ENCODE results near the gene PBXIP1. TPM values are rescaled to one million over a fixed set of nuclear protein-coding genes. Genes with fewer than 3 reads are reported as not detected.
A peak's percentile ranks its signal among the peaks of the same experiment; 100 is the strongest.

The PBXIP1 gene
- total and polyA plus RNA-seq, 2 of the 13 experiments (the other 11 are each of a cell fraction or from before 2014, with no cell fraction given) = 16.3 to 31.9 TPM

DNA sequence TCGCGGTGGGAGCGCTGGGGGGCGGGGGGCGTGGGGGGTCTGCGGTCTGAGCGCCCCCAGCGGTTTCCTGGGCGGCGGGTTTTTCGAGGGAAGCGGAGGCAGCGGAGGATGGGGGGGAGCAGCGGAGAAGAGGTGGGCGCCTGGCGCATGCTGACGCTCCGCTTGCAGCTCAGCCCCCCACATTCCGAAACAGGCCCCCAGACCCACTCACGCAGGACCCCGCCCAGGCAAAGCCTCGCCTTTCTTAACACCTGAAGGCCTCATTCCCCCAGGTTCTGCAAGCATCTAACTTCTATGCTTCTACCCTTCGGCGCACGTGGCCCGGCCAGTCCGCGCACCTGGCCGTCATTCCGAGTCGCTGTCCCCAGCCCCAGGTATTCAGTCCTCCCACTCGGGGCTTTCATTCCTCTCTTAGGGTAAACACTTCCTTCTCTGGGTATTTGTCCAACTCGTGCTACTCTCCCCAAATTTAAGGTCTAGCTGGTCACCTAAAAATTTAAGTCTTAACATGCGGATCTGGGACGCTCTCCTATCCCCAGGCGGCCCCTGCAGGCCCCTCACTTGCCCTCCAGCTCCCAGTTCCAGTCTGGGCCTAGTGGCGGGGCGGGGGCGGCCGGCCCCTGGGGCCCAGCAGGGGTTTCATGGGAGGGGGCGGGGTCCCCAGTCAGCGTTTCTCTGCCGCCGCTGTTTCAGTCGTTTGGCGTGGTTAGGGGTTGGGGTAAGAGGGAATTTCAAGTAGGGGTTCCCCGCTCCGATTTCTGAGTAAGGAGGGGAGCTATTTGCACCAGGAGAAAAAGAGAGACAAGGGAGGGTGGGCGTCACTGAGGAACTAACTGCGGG, 43.9 kb upstream of the PBXIP1 start (continued):
- TF ChIP-seq ZNF326 (CRISPR knock-in tag; IDR thresholded peaks at IDR 0.05; ENCODE audit: borderline replicate concordance) (no peak), ZNF335 (CRISPR knock-in tag; IDR thresholded peaks at IDR 0.05) (no peak), ZNF296 (CRISPR knock-in tag; conservative IDR thresholded peaks at IDR 0.05) (no peak), RBFOX2 (IDR thresholded peaks at IDR 0.05; ENCODE audit: low read depth, low read length) (no peak; the same call in 1 of the 2 replicates), ZNF724P (CRISPR knock-in tag; IDR thresholded peaks at IDR 0.05; ENCODE audit: borderline replicate concordance) (0 out of 2 replicates have a peak, but pooled peaks have one; percentile 16), ZNF251 (CRISPR knock-in tag; IDR thresholded peaks at IDR 0.05) (no peak), RXRA (CRISPR knock-in tag; IDR thresholded peaks at IDR 0.05) (0 out of 2 replicates have a peak, but pooled peaks have one; percentile 27), SMAD9 (CRISPR knock-in tag; IDR thresholded peaks at IDR 0.05) (no peak), IRX3 (CRISPR knock-in tag; IDR thresholded peaks at IDR 0.05; ENCODE audit: borderline replicate concordance, low read depth) (no peak), TAF1 (CRISPR knock-in tag; IDR thresholded peaks at IDR 0.05) (no peak), ZBTB38 (CRISPR knock-in tag; IDR thresholded peaks at IDR 0.05) (peak; percentile 29; the same call in 1 of the 2 replicates), ZNF547 (CRISPR knock-in tag; IDR thresholded peaks at IDR 0.05) (peak; percentile 86; the same call in 1 of the 2 replicates), ZBTB7A (CRISPR knock-in tag; IDR thresholded peaks at IDR 0.05) (peak; percentile 45; the same call in 1 of the 2 replicates), NR2F1 (CRISPR knock-in tag; IDR thresholded peaks at IDR 0.05) (no peak), ZNF709 (CRISPR knock-in tag; IDR thresholded peaks at IDR 0.05) (peak; percentile 28; the same call in 1 of the 2 replicates), GTF2F1 (IDR thresholded peaks at IDR 0.05; ENCODE audit: low read length) (no peak), ZNF234 (CRISPR knock-in tag; conservative IDR thresholded peaks at IDR 0.05) (0 out of 2 replicates have a peak, but pooled peaks have one; percentile 83), MEF2D (CRISPR knock-in tag; IDR thresholded peaks at IDR 0.05) (no peak), HDAC6 (IDR thresholded peaks at IDR 0.05; ENCODE audit: low read depth, low read length) (no peak), RFX3 (CRISPR knock-in tag; IDR thresholded peaks at IDR 0.05) (no peak), RAD21 (CRISPR knock-in tag; IDR thresholded peaks at IDR 0.05) (no peak), HOXA7 (CRISPR knock-in tag; IDR thresholded peaks at IDR 0.05) (no peak), NAIF1 (CRISPR knock-in tag; IDR thresholded peaks at IDR 0.05; ENCODE audit: borderline replicate concordance) (no peak), POLR2AphosphoS2 (IDR thresholded peaks at IDR 0.05; ENCODE audit: low read depth, low read length) (no peak)
- TF ChIP-seq, protein P1, sequence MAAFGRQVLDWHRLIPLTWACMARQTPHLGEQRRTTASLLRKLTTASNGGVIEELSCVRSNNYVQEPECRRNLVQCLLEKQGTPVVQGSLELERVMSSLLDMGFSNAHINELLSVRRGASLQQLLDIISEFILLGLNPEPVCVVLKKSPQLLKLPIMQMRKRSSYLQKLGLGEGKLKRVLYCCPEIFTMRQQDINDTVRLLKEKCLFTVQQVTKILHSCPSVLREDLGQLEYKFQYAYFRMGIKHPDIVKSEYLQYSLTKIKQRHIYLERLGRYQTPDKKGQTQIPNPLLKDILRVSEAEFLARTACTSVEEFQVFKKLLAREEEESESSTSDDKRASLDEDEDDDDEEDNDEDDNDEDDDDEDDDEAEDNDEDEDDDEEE (CRISPR knock-in tag; IDR thresholded peaks at IDR 0.05) = peak; percentile 62; the same call in 1 of the 2 replicates
- TF ChIP-seq, protein P2, sequence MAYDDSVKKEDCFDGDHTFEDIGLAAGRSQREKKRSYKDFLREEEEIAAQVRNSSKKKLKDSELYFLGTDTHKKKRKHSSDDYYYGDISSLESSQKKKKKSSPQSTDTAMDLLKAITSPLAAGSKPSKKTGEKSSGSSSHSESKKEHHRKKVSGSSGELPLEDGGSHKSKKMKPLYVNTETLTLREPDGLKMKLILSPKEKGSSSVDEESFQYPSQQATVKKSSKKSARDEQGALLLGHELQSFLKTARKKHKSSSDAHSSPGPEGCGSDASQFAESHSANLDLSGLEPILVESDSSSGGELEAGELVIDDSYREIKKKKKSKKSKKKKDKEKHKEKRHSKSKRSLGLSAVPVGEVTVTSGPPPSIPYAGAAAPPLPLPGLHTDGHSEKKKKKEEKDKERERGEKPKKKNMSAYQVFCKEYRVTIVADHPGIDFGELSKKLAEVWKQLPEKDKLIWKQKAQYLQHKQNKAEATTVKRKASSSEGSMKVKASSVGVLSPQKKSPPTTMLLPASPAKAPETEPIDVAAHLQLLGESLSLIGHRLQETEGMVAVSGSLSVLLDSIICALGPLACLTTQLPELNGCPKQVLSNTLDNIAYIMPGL (CRISPR knock-in tag; IDR thresholded peaks at IDR 0.05; ENCODE audit: borderline replicate concordance in 1 of 2, low read depth in 1 of 2) = peak in 1 of 2 experiments; percentile 43; a peak in 1 of 4 replicates
- TF ChIP-seq, protein P3, sequence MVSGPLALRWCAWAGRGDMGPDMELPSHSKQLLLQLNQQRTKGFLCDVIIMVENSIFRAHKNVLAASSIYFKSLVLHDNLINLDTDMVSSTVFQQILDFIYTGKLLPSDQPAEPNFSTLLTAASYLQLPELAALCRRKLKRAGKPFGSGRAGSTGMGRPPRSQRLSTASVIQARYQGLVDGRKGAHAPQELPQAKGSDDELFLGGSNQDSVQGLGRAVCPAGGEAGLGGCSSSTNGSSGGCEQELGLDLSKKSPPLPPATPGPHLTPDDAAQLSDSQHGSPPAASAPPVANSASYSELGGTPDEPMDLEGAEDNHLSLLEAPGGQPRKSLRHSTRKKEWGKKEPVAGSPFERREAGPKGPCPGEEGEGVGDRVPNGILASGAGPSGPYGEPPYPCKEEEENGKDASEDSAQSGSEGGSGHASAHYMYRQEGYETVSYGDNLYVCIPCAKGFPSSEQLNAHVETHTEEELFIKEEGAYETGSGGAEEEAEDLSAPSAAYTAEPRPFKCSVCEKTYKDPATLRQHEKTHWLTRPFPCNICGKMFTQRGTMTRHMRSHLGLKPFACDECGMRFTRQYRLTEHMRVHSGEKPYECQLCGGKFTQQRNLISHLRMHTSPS (CRISPR knock-in tag; IDR thresholded peaks at IDR 0.05; ENCODE audit: low read depth) = no peak
